H9 (cell line): ENCODE data around the gene COL19A1. TPM values are rescaled to one million over a fixed set of nuclear protein-coding genes. Genes with fewer than 3 reads are reported as not detected.
A peak's percentile ranks its signal among the peaks of the same experiment; 100 is the strongest.

ENCODE experiments used
- DNase-seq: peaks from one replicate; pipeline ENCODE4 v3.0.0-alpha.2; 2017
- H2AFZ ChIP-seq: one replicate; pipeline ENCODE4 v1.6.1; 2013; ENCODE audit warnings: mild to moderate bottlenecking, low read length, control low read depth, moderate library complexity
- H2AK5ac ChIP-seq: 2 replicates; pipeline ENCODE4 v1.6.1; 2013; ENCODE audit warnings: low read length, control low read depth, mixed read lengths; ENCODE audit not compliant: insufficient read length
- H2BK120ac ChIP-seq: one replicate; pipeline ENCODE4 v1.6.1; 2013; ENCODE audit warnings: low read depth, mild to moderate bottlenecking, low read length, control low read depth, inconsistent platforms; ENCODE audit not compliant: poor library complexity, severe bottlenecking
- H2BK12ac ChIP-seq: 2 replicates; pipeline ENCODE4 v1.6.1; 2013; ENCODE audit warnings: low read length, control low read depth, mixed read lengths, low read depth; ENCODE audit not compliant: insufficient read length
- H2BK15ac ChIP-seq: 2 replicates; pipeline ENCODE4 v1.6.1; 2013; ENCODE audit warnings: low read depth, low read length, control low read depth
- H2BK20ac ChIP-seq: one replicate; pipeline ENCODE4 v1.6.1; 2013; ENCODE audit warnings: low read depth, mild to moderate bottlenecking, low read length, control low read depth, inconsistent platforms; ENCODE audit not compliant: poor library complexity, severe bottlenecking
- H2BK5ac ChIP-seq: 2 replicates; pipeline ENCODE4 v1.6.1; 2013; ENCODE audit warnings: low read length, control low read depth, mixed read lengths; ENCODE audit not compliant: insufficient read length
- H3K14ac ChIP-seq: 2 replicates; pipeline ENCODE4 v1.6.1; 2013; ENCODE audit warnings: low read length, control low read depth; ENCODE audit not compliant: insufficient read depth
- H3K18ac ChIP-seq: 2 replicates; pipeline ENCODE4 v1.6.1; 2013; ENCODE audit warnings: low read depth, mild to moderate bottlenecking, mixed read lengths, low read length, control low read depth; ENCODE audit not compliant: insufficient read length
- H3K23ac ChIP-seq: 2 replicates; pipeline ENCODE4 v1.6.1; 2013; ENCODE audit warnings: low read length, control low read depth, mixed read lengths, low read depth; ENCODE audit not compliant: insufficient read length
- H3K23me2 ChIP-seq: 2 replicates; pipeline ENCODE4 v1.6.1; 2013; ENCODE audit warnings: low read depth, mild to moderate bottlenecking, mixed read lengths, low read length, control low read depth; ENCODE audit not compliant: insufficient read length, poor library complexity, severe bottlenecking
- H3K27ac ChIP-seq: 2 replicates; pipeline ENCODE4 v1.5.1; 2013; ENCODE audit warnings: low read length, control low read depth, mixed read lengths, low read depth; ENCODE audit not compliant: insufficient read length
- H3K27me3 ChIP-seq: 2 replicates; pipeline ENCODE4 v1.6.1; 2013; ENCODE audit warnings: low read length, control low read depth, inconsistent platforms; ENCODE audit not compliant: insufficient read depth
- H3K4ac ChIP-seq: 2 replicates; pipeline ENCODE4 v1.6.1; 2013; ENCODE audit warnings: low read depth, mild to moderate bottlenecking, control low read depth, inconsistent platforms, low read length, moderate library complexity
- H3K4me1 ChIP-seq: 2 replicates; pipeline ENCODE4 v1.6.1; 2013; ENCODE audit warnings: low read length, control low read depth, inconsistent platforms; ENCODE audit not compliant: insufficient read depth
- H3K4me2 ChIP-seq: 2 replicates; pipeline ENCODE4 v1.6.1; 2013; ENCODE audit warnings: low read length, control low read depth, mixed read lengths; ENCODE audit not compliant: insufficient read length, insufficient read depth
- H3K56ac ChIP-seq: 2 replicates; pipeline ENCODE4 v1.6.1; 2013; ENCODE audit warnings: low read depth, mild to moderate bottlenecking, mixed read lengths, low read length, control low read depth; ENCODE audit not compliant: insufficient read length
- H3K79me1 ChIP-seq: 2 replicates; pipeline ENCODE4 v1.6.1; 2013; ENCODE audit warnings: low read depth, mild to moderate bottlenecking, moderate library complexity, low read length, control low read depth, inconsistent platforms; ENCODE audit not compliant: insufficient read depth, poor library complexity, severe bottlenecking
- H3K79me2 ChIP-seq: 2 replicates; pipeline ENCODE4 v1.6.1; 2013; ENCODE audit warnings: low read length, control low read depth, inconsistent platforms; ENCODE audit not compliant: insufficient read depth
- H3K9ac ChIP-seq: 2 replicates; pipeline ENCODE4 v1.6.1; 2013; ENCODE audit warnings: low read length, control low read depth, mixed read lengths; ENCODE audit not compliant: insufficient read length; ENCODE audit errors: extremely low read depth
- H3K9me3 ChIP-seq: one replicate; pipeline ENCODE4 v1.6.1; 2013; ENCODE audit warnings: low read depth, low read length, inconsistent platforms; ENCODE audit not compliant: control insufficient read depth
- H3T11ph ChIP-seq: one replicate; pipeline ENCODE4 v1.6.1; 2013; ENCODE audit warnings: mild to moderate bottlenecking, low read length, control low read depth, inconsistent platforms
- H4K20me1 ChIP-seq: one replicate; pipeline ENCODE4 v1.6.1; 2013; ENCODE audit not compliant: control insufficient read depth, insufficient read length, insufficient read depth
- H4K5ac ChIP-seq: 2 replicates; pipeline ENCODE4 v1.6.1; 2013; ENCODE audit warnings: low read depth, mild to moderate bottlenecking, mixed read lengths, low read length, control low read depth; ENCODE audit not compliant: insufficient read length
- H4K8ac ChIP-seq: replicated peaks from 2 replicates; pipeline ENCODE4 v1.6.1; 2013; ENCODE audit warnings: low read length, control low read depth, mixed read lengths, low read depth; ENCODE audit not compliant: insufficient read length
- H4K91ac ChIP-seq: 2 replicates; pipeline ENCODE4 v1.6.1; 2013; ENCODE audit warnings: low read depth, mild to moderate bottlenecking, moderate library complexity, mixed read lengths, low read length, control low read depth; ENCODE audit not compliant: insufficient read length
- H3K27ac Mint-ChIP-seq, 3 experiments: 2 replicates in 2 of 3; 3 replicates in 1 of 3; pipeline ENCODE4 v1.8.0; 2020 to 2021; ENCODE audit warnings: mixed read lengths in 3 of 3, mild to moderate bottlenecking in 1 of 3, moderate library complexity in 1 of 3
- H3K27me3 Mint-ChIP-seq: 2 replicates; pipeline ENCODE4 v1.8.0; 2021; ENCODE audit warnings: low read depth, mild to moderate bottlenecking, moderate library complexity, mixed read lengths
- H3K36me3 Mint-ChIP-seq, 3 experiments: 2 replicates in 2 of 3; 3 replicates in 1 of 3; pipeline ENCODE4 v1.8.0; 2020 to 2021; ENCODE audit warnings: low read depth in 3 of 3, mixed read lengths in 3 of 3; ENCODE audit not compliant: insufficient read depth in 1 of 3
- H3K4me1 Mint-ChIP-seq, 2 experiments: 2 replicates each; pipeline ENCODE4 v1.8.0; 2020; ENCODE audit warnings: mixed read lengths in 2 of 2
- H3K4me3 Mint-ChIP-seq, 2 experiments: 2 replicates in 1 of 2; 3 replicates in 1 of 2; pipeline ENCODE4 v1.8.0; 2020 to 2021; ENCODE audit warnings: mild to moderate bottlenecking in 2 of 2, mixed read lengths in 2 of 2, moderate library complexity in 1 of 2
- H3K9me3 Mint-ChIP-seq, 2 experiments: 2 replicates in 1 of 2; 3 replicates in 1 of 2; pipeline ENCODE4 v1.8.0; 2020; ENCODE audit warnings: mild to moderate bottlenecking in 2 of 2, mixed read lengths in 2 of 2, moderate library complexity in 1 of 2
- total RNA-seq: library from RNA; stranded (reverse); gene quantifications from 2 replicates; pipeline ENCODE4 v1.2.1, GENCODE V29; 2021
- TF ChIP-seq, protein P1 (sequence below): fragments of 200-600 bp; sonication (generic); conservative IDR thresholded peaks from 3 replicates; pipeline ENCODE4 v1.8.0; 2021; ENCODE audit warnings: antibody characterized with exemption, mild to moderate bottlenecking

Gene COL19A1
- total RNA-seq, 1 experiment from 2014 or later, result not detected

DNA sequence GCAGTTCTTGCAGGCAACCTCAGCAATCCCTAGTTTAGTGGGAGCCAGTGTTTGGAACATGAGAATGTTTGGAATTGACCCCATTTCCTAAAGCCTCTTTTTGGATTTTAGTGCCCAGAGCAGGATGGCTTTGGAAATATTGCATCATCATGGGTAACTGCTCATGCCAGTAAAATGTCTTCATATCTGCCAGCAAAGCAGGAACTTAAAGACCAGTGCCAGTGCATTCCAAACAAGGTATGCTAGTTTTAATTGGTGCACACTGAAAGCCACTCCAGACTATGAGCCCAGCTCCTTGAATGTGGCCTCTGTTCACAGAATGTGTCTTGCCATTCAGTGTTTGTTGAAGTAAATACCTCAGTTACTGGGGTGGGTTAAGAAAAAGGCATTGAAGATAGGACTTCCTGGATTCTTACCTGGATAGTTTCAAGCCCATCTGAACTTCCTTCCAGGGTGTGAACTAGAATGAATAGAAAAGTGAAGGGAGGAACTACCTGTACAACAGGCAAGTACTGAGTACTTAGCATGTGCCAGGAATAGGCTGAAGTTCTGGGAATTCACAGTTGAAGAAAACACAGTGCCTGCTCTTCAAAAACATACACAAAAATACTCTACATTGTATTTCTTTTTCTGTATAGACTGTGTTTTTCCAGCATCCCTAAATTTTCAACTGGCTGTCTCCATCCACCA, 70.5 kb downstream of the COL19A1 start:
- no peak overlapping the region for H3K4me3 Mint-ChIP-seq

More for the DNA sequence above, 70.5 kb downstream of the COL19A1 start:
- no peak overlapping the region for H2BK15ac ChIP-seq
- no peak overlapping the region for H3K4ac ChIP-seq
- H3K27ac ChIP-seq, result no peak overlapping the region
- H3T11ph ChIP-seq, result no peak overlapping the region
- H3K4me1 ChIP-seq, result no peaks in the 10 kb centered on the region
- Mint-ChIP-seq H3K9me3 (no peaks in the 10 kb centered on the region), H3K4me1 (no peaks in the 10 kb centered on the region), H3K36me3 (no peaks in the 10 kb centered on the region), H3K27me3 (no peaks in the 10 kb centered on the region), H3K27ac (no peak overlapping the region)
- no peak overlapping the region for H2AK5ac ChIP-seq
- H2AFZ ChIP-seq, result peak overlapping the region; percentile 40
- no peak overlapping the region for H2BK12ac ChIP-seq
- H3K4me2 ChIP-seq, result no peak overlapping the region
- no peak overlapping the region for H3K56ac ChIP-seq
- no peaks in the 10 kb centered on the region for H3K79me2 ChIP-seq
- H2BK5ac ChIP-seq, result no peak overlapping the region
- no peak overlapping the region for H4K5ac ChIP-seq
- no peak overlapping the region for H3K9ac ChIP-seq
- no peak overlapping the region for H4K8ac ChIP-seq
- H3K23me2 ChIP-seq, result no peaks in the 10 kb centered on the region
- no peaks in the 10 kb centered on the region for H3K27me3 ChIP-seq
- no peak overlapping the region for H2BK120ac ChIP-seq
- TF ChIP-seq, protein P1, sequence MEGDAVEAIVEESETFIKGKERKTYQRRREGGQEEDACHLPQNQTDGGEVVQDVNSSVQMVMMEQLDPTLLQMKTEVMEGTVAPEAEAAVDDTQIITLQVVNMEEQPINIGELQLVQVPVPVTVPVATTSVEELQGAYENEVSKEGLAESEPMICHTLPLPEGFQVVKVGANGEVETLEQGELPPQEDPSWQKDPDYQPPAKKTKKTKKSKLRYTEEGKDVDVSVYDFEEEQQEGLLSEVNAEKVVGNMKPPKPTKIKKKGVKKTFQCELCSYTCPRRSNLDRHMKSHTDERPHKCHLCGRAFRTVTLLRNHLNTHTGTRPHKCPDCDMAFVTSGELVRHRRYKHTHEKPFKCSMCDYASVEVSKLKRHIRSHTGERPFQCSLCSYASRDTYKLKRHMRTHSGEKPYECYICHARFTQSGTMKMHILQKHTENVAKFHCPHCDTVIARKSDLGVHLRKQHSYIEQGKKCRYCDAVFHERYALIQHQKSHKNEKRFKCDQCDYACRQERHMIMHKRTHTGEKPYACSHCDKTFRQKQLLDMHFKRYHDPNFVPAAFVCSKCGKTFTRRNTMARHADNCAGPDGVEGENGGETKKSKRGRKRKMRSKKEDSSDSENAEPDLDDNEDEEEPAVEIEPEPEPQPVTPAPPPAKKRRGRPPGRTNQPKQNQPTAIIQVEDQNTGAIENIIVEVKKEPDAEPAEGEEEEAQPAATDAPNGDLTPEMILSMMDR, result no peak
- no peak for DNase-seq
- no peaks in the 10 kb centered on the region for H3K9me3 ChIP-seq
- H4K91ac ChIP-seq, result no peak overlapping the region
- no peak overlapping the region for H3K18ac ChIP-seq
- no peaks in the 10 kb centered on the region for H4K20me1 ChIP-seq
- no peak overlapping the region for H3K14ac ChIP-seq
- H2BK20ac ChIP-seq, result no peak overlapping the region
- H3K23ac ChIP-seq, result no peak overlapping the region
- no peaks in the 10 kb centered on the region for H3K79me1 ChIP-seq
